HepG2 (cell line): ENCODE measurements around the gene STRA6. TPM values are rescaled to one million over a fixed set of nuclear protein-coding genes. Genes with fewer than 3 reads are reported as not detected.

Source experiments
- ATAC-seq: fragments of 200-7000 bp; cut with Tn5 transposase; 3 replicates; pipeline ENCODE4 v1.9.1; 2020; ENCODE audit warnings: mild to moderate bottlenecking, moderate library complexity
- BruUV-seq: library from RNA; stranded (reverse); fragments of 400-500 nt; replicated peaks from 2 replicates; lab custom pipeline; 2021; lab: Mats Ljungman, UMichigan
- CTCF ChIA-PET: fragments of 300-600 bp; formaldehyde crosslinking; extraction: SDS; loops from one replicate; lab custom pipeline; 2021; ENCODE audit warnings: low total read pairs, inconsistent platforms, low intra/inter-chr PET ratio; lab: Yijun Ruan, JAX
- POLR2A ChIA-PET: fragments of 350-600 bp; sonication (Branson Sonifier 250); formaldehyde crosslinking; loops from one replicate; lab custom pipeline; 2020; ENCODE audit warnings: antibody characterized with exemption, inconsistent platforms; lab: Yijun Ruan, JAX
- DNase-seq: peaks from one replicate; pipeline ENCODE4 v3.0.0-alpha.2; 2015; ENCODE audit warnings: low spot score
- FAIRE-seq: peaks from 3 replicates; lab custom pipeline; 2011; peaks lifted over from hg19 to GRCh38; lab: Jason Lieb, UNC
- H2AFZ ChIP-seq: one replicate; pipeline ENCODE4 v1.6.1; 2011; ENCODE audit warnings: low read length, inconsistent platforms
- H3K27ac ChIP-seq: fragments of 300-600 bp; 3 replicates; pipeline ENCODE4 v1.8.0; 2011; ENCODE audit warnings: mixed run types, mild to moderate bottlenecking, mixed read lengths, low read length, inconsistent platforms; ENCODE audit not compliant: insufficient read depth; ENCODE audit errors: extremely low read length
- H3K27me3 ChIP-seq, 2 experiments: fragments of 200-600 bp in 1 of 2; 2 replicates in 1 of 2; 3 replicates in 1 of 2; pipeline versions ENCODE4 v1.6.0 to v1.8.0; 2011; ENCODE audit warnings: low read length in 2 of 2, mild to moderate bottlenecking in 2 of 2, moderate library complexity in 2 of 2, inconsistent platforms in 1 of 2; ENCODE audit not compliant: insufficient read depth in 2 of 2, control insufficient read depth in 1 of 2
- H3K36me3 ChIP-seq, 2 experiments: fragments of 200-600 bp in 1 of 2; replicated peaks in 1 of 2; 2 replicates in 1 of 2; 3 replicates in 1 of 2; pipeline versions ENCODE4 v1.5.1 to v1.8.0; 2011; ENCODE audit warnings: low read length in 2 of 2, inconsistent platforms in 1 of 2; ENCODE audit not compliant: insufficient read depth in 2 of 2, control insufficient read depth in 1 of 2
- H3K4me1 ChIP-seq: 2 replicates; pipeline ENCODE4 v1.5.1; 2012; ENCODE audit warnings: low read length, inconsistent platforms; ENCODE audit not compliant: insufficient read depth
- H3K4me2 ChIP-seq: 2 replicates; pipeline ENCODE4 v1.6.0; 2011; ENCODE audit warnings: low read depth, low read length, inconsistent platforms
- H3K4me3 ChIP-seq, 3 experiments: fragments of 200-600 bp in 1 of 3; sonication (generic), shearing (Covaris generic) in 1 of 3; replicated peaks in 1 of 3; 2 replicates each; pipeline ENCODE4 v1.5.1; 2011 to 2016; ENCODE audit warnings: low read length in 3 of 3, inconsistent platforms in 2 of 3, low read depth in 2 of 3, mild to moderate bottlenecking in 2 of 3, control low read depth in 1 of 3, mixed read lengths in 1 of 3; ENCODE audit not compliant: insufficient read depth in 1 of 3
- H3K79me2 ChIP-seq: one replicate; pipeline ENCODE4 v1.6.1; 2011; ENCODE audit warnings: low read length, inconsistent platforms; ENCODE audit not compliant: insufficient read depth
- H3K9ac ChIP-seq: 2 replicates; pipeline ENCODE4 v1.6.0; 2011; ENCODE audit warnings: mild to moderate bottlenecking, low read depth, low read length, inconsistent platforms; ENCODE audit not compliant: insufficient read depth
- H3K9me3 ChIP-seq: 2 replicates; pipeline ENCODE4 v1.5.1; 2012; ENCODE audit warnings: mild to moderate bottlenecking, low read length
- H4K20me1 ChIP-seq: 2 replicates; pipeline ENCODE4 v1.6.0; 2011; ENCODE audit warnings: inconsistent platforms, mild to moderate bottlenecking, low read length, moderate library complexity; ENCODE audit not compliant: insufficient read depth
- CHCHD3 ChIP-seq: sonication (generic); formaldehyde crosslinking; IDR thresholded peaks from 2 replicates; pipeline ENCODE4 v1.8.0; 2022; ENCODE audit warnings: mild to moderate bottlenecking, missing genetic modification reagents, moderate library complexity
- CREM ChIP-seq, 2 experiments: sonication (generic) in 1 of 2; formaldehyde crosslinking in 1 of 2; IDR thresholded peaks; 2 replicates each; pipeline versions ENCODE4 v1.4.0 to v1.6.1; 2016 to 2020; ENCODE audit warnings: antibody characterized with exemption in 1 of 2, mild to moderate bottlenecking in 1 of 2, missing genetic modification reagents in 1 of 2
- HMG20A ChIP-seq: IDR thresholded peaks from 2 replicates; pipeline ENCODE4 v1.6.1; 2016; ENCODE audit warnings: borderline replicate concordance
- HNRNPH1 ChIP-seq: fragments of 200-400 bp; formaldehyde crosslinking; optimal IDR thresholded peaks from 2 replicates; pipeline ENCODE3; 2017; ENCODE audit warnings: mild to moderate bottlenecking, low read depth, low read length
- ISX ChIP-seq: sonication (generic); formaldehyde crosslinking; conservative IDR thresholded peaks from 2 replicates; pipeline ENCODE4 v1.5.0; 2020; ENCODE audit warnings: missing genetic modification reagents
- KIAA2018 ChIP-seq: sonication (generic); formaldehyde crosslinking; IDR thresholded peaks from 2 replicates; pipeline ENCODE4 v1.5.0; 2020; ENCODE audit warnings: mild to moderate bottlenecking, missing genetic modification reagents, borderline replicate concordance
- RORA ChIP-seq: sonication (generic); formaldehyde crosslinking; IDR thresholded peaks from 2 replicates; pipeline ENCODE4 v1.5.0; 2020; ENCODE audit warnings: mild to moderate bottlenecking, missing genetic modification reagents, moderate library complexity
- ZBTB25 ChIP-seq: IDR thresholded peaks from 2 replicates; pipeline ENCODE4 v1.6.1; 2018; ENCODE audit warnings: missing genetic modification reagents
- ZFP36L1 ChIP-seq: sonication (generic); formaldehyde crosslinking; IDR thresholded peaks from 2 replicates; pipeline ENCODE4 v1.8.0; 2022; ENCODE audit warnings: mild to moderate bottlenecking, missing genetic modification reagents, moderate library complexity
- ZNF160 ChIP-seq: sonication (generic); formaldehyde crosslinking; IDR thresholded peaks from 2 replicates; pipeline ENCODE4 v1.8.0; 2022; ENCODE audit warnings: mild to moderate bottlenecking, inconsistent platforms, missing genetic modification reagents
- ZNF557 ChIP-seq: sonication (generic); formaldehyde crosslinking; IDR thresholded peaks from 2 replicates; pipeline ENCODE4 v1.4.0; 2020; ENCODE audit warnings: missing genetic modification reagents
- ZNF558 ChIP-seq: sonication (generic); formaldehyde crosslinking; IDR thresholded peaks from 2 replicates; pipeline ENCODE4 v1.9.0; 2022; ENCODE audit warnings: mild to moderate bottlenecking, missing genetic modification reagents, borderline replicate concordance
- ZNF740 ChIP-seq: sonication (generic); formaldehyde crosslinking; IDR thresholded peaks from 2 replicates; pipeline ENCODE4 v1.4.0; 2020; ENCODE audit warnings: missing genetic modification reagents
- ZSCAN31 ChIP-seq: sonication (generic); formaldehyde crosslinking; IDR thresholded peaks from 2 replicates; pipeline ENCODE4 v1.5.0; 2020; ENCODE audit warnings: low read depth, mild to moderate bottlenecking, missing genetic modification reagents
- WGBS: methylation state at CpG from one replicate; pipeline ENCODE4 v1.1.6; 2017; ENCODE audit warnings: low lambda C conversion rate; 5-methylcytosine and 5-hydroxymethylcytosine counted together
- in situ Hi-C: cut with HindIII; loops from 2 replicates; pipeline ENCODE4 v1.10.0; 2017; ENCODE audit warnings: low pct_unique_long_range_greater_than_20kb; ENCODE audit not compliant: extremely low pct_ligation_motif_present
- intact Hi-C: fragments of 100-400 bp; cut with micrococcal nuclease; formaldehyde crosslinking; loops from one replicate; pipeline ENCODE4 v1.10.0; 2022; ENCODE audit not compliant: unreplicated experiment
- polyA plus RNA-seq, 8 experiments: library from polyadenylated mRNA; depleted of rRNA in 3 of 8; stranded (reverse) in 7 of 8; unstranded in 1 of 8; fragments of >200 nt; fragmentation: Illumina TruSeq in 4 of 8; extraction: Trizol in 4 of 8; gene quantifications; 2 replicates each; pipeline versions ENCODE4 v1.2.1 to v1.2.3, GENCODE V29; 2011 to 2016; ENCODE audit warnings: low read depth in 4 of 8, missing spikeins in 1 of 8, mixed read lengths in 1 of 8; ENCODE audit not compliant: insufficient read depth in 1 of 8
- total RNA-seq, 5 experiments: library from RNA; depleted of rRNA; stranded (reverse); fragments of >200 nt; fragmentation: Illumina TruSeq; extraction: Trizol; gene quantifications; 2 replicates each; pipeline ENCODE4 v1.2.3, GENCODE V29; 2016; ENCODE audit warnings: low read depth in 1 of 5

STRA6 gene
- total and polyA plus RNA-seq, 2 of the 13 experiments (the other 11 are each of a cell fraction or from before 2014, with no cell fraction given): 1.6 to 2.1 TPM

- Histone ChIP-seq H3K4me3 (no peak overlapping the region), H3K9me3 (no peaks in the 10 kb centered on the region), H3K9ac (no peak overlapping the region), H3K79me2 (no peaks in the 10 kb centered on the region), H4K20me1 (no peaks in the 10 kb centered on the region), H3K27me3 (peaks cover 7 to 9% of the 10 kb centered on the region in 2 experiments; a peak in 3 of 5 replicates), H3K4me1 (peaks cover 10% of the 10 kb centered on the region), H3K27ac (no peak overlapping the region), H3K36me3 (no peaks in the 10 kb centered on the region), H2AFZ (no peak overlapping the region), H3K4me2 (no peak overlapping the region)
- no peak for DNase-seq
- no peak for ATAC-seq
- BruUV-seq: no TSS peak
- ChIA-PET POLR2A (no interaction called here), CTCF (no interaction called here)
- FAIRE-seq: no peak
- in situ Hi-C loops: no loop called here
- 27% methylated on average over 11 of the region's 11 CpGs for whole genome bisulfite sequencing
- intact Hi-C loops: no loop called here
- TF ChIP-seq ZNF740 (CRISPR knock-in tag) (no peak), ZSCAN31 (CRISPR knock-in tag) (no peak), KIAA2018 (no peak), ZNF160 (CRISPR knock-in tag) (no peak), ZBTB25 (CRISPR knock-in tag) (no peak), ISX (CRISPR knock-in tag) (no peak), HNRNPH1 (no peak), CREM (IDR thresholded peaks at IDR 0.05) (no peak), CREM (CRISPR knock-in tag; IDR thresholded peaks at IDR 0.05) (no peak), CHCHD3 (CRISPR knock-in tag) (no peak), ZFP36L1 (CRISPR knock-in tag) (no peak), HMG20A (CRISPR knock-in tag) (no peak), ZNF557 (CRISPR knock-in tag) (no peak), RORA (CRISPR knock-in tag) (no peak), ZNF558 (CRISPR knock-in tag) (no peak)
These were observed 18.1 kb upstream of the STRA6 start for GRCh38 chr15:74220475-74221248.
